NOMO-1 treated with DMSO at 0.1 percent for 48 hours (cell line): ENCODE data around the gene SGCE.

ENCODE experiments used
- DNase-seq: peaks from one replicate; lab custom pipeline; 2025; ENCODE audit not compliant: unreplicated experiment; lab: John Stamatoyannopoulos, UW

The SGCE gene

GRCh38 chr7:94575646-94576045 is 80.3 kb downstream of the SGCE start:
- no peak for DNase-seq

DNA sequence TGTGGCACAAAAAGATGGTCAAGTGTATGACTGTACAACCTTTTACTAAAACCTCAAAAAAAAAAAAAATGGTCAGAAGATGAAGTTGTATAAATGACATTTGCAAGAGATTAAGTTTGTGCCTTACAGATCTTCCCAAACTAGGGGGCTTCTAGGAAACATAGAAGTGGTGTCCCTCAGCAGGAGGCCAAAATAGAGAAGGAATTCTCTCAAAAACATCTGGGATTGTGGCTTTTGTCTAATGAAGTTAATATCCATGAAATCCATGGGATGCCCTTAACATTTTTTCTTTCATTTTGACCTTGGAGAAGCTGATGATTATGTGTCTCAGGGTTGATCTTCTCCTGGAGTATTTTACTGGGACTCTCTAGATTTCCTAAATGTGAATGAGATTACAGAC is 84.1 kb downstream of the SGCE start:
- no peak for DNase-seq

DNA sequence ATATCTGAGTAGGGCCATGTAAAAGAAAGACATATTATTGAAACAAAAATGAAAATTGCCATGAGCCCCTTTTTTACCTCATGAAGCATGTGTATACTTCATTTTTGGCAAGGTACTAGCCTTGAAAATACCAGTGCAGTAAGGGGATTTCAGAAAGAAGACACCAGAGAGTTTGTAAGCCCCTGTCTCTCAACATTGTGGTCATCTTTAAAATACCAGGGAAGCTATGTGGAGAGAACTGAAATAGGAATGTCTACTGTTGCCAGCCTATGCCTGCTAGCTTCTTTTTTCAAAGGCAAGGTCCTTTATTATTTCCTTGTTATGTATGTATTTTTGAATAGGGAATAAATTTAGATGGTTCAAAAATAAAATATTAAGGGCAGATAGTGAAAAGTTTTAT is 88.5 kb downstream of the SGCE start:
- DNase-seq = no peak

DNA sequence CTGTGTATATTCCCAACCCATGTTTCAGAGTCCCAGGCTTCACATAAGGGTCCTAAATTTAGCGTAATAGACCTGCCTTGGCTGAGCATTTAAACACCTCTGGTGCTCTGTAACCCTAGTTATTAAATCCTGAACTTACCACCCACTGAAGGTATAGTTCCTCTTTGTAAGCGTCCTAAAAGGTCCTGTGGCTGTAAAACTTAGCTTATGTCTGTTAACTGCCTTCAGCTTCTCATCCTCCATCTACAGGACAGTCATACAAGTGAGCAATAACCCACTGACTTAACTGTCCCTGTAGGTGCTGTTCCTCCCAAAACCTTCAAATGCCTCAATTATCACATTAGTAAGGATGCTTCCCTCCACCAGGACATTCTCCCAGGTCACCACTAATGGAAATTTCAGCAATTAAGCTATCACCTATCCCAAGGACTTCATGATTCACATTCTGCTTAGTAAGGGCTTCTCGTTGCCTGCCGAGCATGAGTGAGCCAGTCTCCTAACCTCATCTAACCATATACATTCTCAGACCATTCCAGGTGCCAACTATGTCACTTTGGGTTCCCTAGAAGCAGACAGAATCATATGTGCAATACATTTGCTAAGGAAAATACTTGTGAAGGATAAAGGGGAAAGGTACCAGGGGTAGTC is 90.6 kb downstream of the SGCE start:
- no peak for DNase-seq

- peak; percentile 34 for DNase-seq
Measured at GRCh38 chr7:94562525-94562924, 93.4 kb downstream of the SGCE start.

- DNase-seq = no peak
Measured at GRCh38 chr7:94561841-94562514, 94.0 kb downstream of the SGCE start.

GRCh38 chr7:94559972-94560371 is 96.0 kb downstream of the SGCE start:
- no peak for DNase-seq

DNA sequence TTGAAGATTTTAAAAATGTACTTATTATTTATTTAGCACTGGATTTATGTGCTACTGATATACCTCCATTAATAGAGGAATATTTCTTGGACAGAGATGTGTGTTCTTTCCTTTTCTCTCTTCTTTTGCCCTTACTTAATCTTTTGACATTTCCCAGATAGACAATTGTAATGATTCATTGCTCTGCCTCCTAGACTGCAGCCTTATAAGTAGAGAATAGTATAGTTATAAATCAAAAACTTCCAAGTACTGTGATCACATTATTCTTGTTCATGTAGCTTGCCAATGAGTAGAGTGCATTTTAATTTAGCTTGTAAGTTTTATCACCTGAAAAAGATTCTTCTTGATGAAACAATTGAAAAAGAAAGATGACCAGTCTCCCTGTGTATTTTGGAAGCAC is 98.7 kb downstream of the SGCE start:
- no peak for DNase-seq

GRCh38 chr7:94556028-94556427 is 99.9 kb downstream of the SGCE start:
- DNase-seq = no peak

DNA sequence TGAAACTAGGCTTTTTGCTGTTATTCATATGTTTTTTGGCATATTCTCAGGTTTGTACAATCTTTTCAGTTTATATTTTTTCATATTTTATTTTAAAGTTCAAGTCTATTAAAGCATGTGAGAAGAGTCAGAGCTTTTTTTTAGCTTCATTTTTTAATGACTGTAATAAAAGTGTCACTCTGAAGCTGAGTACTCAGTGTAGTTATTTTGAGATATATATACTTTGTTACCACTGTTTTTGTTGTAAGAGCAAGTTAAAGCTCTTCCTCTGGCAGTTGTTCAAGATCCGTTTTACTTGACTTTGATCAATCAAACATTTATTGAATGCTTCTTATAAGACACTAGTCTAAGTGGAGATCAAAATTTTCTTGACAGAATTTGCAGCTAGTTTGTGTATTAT is 108.8 kb downstream of the SGCE start:
- DNase-seq = peak; percentile 19

DNA sequence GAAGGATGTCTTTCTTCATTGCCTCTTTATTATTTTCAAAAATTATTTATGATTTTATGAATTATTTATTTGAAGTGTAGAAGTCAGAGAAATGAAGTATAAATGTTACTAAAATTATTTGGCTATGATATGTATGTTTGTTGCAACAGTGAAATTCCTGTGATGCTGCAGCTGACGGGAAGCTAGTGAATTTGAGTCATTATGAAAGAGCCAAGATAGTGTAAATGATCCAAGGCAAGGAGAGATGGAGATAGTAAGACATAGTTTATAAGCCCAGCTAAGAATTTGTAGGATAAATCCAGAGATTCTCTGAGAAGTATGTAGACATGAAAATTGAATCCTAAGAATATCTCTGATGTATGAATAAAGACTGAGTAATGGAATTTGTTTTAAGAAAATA is 115.5 kb downstream of the SGCE start:
- no peak for DNase-seq
